IMR-90 (cell line): ENCODE measurements around the gene TRPM3. TPM values are rescaled to one million over a fixed set of nuclear protein-coding genes. Genes with fewer than 3 reads are reported as not detected.

ENCODE experiments used
- ATAC-seq: fragments of 200-7000 bp; cut with Tn5 transposase; 2 replicates; pipeline ENCODE4 v1.9.1; 2020; ENCODE audit warnings: low read depth, mild to moderate bottlenecking, moderate library complexity
- BruUV-seq: library from RNA; stranded (reverse); fragments of 400-500 nt; replicated peaks from 2 replicates; lab custom pipeline; 2021; lab: Mats Ljungman, UMichigan
- CTCF ChIA-PET: fragments of 300-600 bp; formaldehyde crosslinking; extraction: SDS; loops from one replicate; lab custom pipeline; 2021; ENCODE audit warnings: antibody characterized with exemption; lab: Yijun Ruan, JAX
- POLR2A ChIA-PET: fragments of 300-600 bp; sonication (Branson Sonifier 250); formaldehyde crosslinking; loops from one replicate; lab custom pipeline; 2022; ENCODE audit warnings: antibody characterized with exemption; ENCODE audit not compliant: unreplicated experiment; lab: Charles Lee
- DNase-seq: peaks from one replicate; pipeline ENCODE4 v3.0.0; 2013
- H2AFZ ChIP-seq: replicated peaks from 2 replicates; pipeline ENCODE3; 2013; ENCODE audit warnings: low read length, mild to moderate bottlenecking; ENCODE audit not compliant: poor library complexity
- H2AK5ac ChIP-seq: 2 replicates; pipeline ENCODE4 v1.6.1; 2013; ENCODE audit warnings: low read depth, low read length, inconsistent platforms
- H2AK9ac ChIP-seq: replicated peaks from 2 replicates; pipeline ENCODE3; 2013; ENCODE audit warnings: mild to moderate bottlenecking, low read depth, low read length, moderate library complexity; ENCODE audit not compliant: poor library complexity
- H2BK120ac ChIP-seq: 2 replicates; pipeline ENCODE4 v1.6.1; 2013; ENCODE audit warnings: low read depth, low read length, inconsistent platforms
- H2BK15ac ChIP-seq: 3 replicates; pipeline ENCODE4 v1.6.1; 2013; ENCODE audit warnings: low read depth, low read length, inconsistent platforms
- H2BK20ac ChIP-seq: 2 replicates; pipeline ENCODE4 v1.6.1; 2013; ENCODE audit warnings: low read depth, mild to moderate bottlenecking, inconsistent platforms, low read length, moderate library complexity
- H2BK5ac ChIP-seq: 2 replicates; pipeline ENCODE4 v1.6.1; 2013; ENCODE audit warnings: mild to moderate bottlenecking, low read depth, low read length, inconsistent platforms; ENCODE audit not compliant: poor library complexity, severe bottlenecking
- H3K14ac ChIP-seq: replicated peaks from 2 replicates; pipeline ENCODE4 v1.6.1; 2013; ENCODE audit warnings: low read depth, low read length, inconsistent platforms
- H3K18ac ChIP-seq: 2 replicates; pipeline ENCODE4 v1.6.1; 2013; ENCODE audit warnings: low read depth, low read length, control low read depth
- H3K23ac ChIP-seq: 2 replicates; pipeline ENCODE4 v1.6.1; 2013; ENCODE audit warnings: low read depth, low read length, inconsistent platforms
- H3K27ac ChIP-seq: 2 replicates; pipeline ENCODE4 v1.5.1; 2013; ENCODE audit warnings: mild to moderate bottlenecking, control low read depth, low read length; ENCODE audit not compliant: insufficient read depth
- H3K27me3 ChIP-seq: 2 replicates; pipeline ENCODE4 v1.6.1; 2013; ENCODE audit warnings: low read length; ENCODE audit not compliant: control insufficient read depth, insufficient read depth
- H3K36me3 ChIP-seq: 2 replicates; pipeline ENCODE4 v1.6.1; 2013; ENCODE audit warnings: low read length, mixed read lengths; ENCODE audit not compliant: control insufficient read depth, insufficient read depth
- H3K4ac ChIP-seq: 2 replicates; pipeline ENCODE4 v1.6.1; 2013; ENCODE audit warnings: low read depth, low read length, inconsistent platforms
- H3K4me1 ChIP-seq: 2 replicates; pipeline ENCODE4 v1.6.1; 2013; ENCODE audit warnings: low read length, mixed read lengths; ENCODE audit not compliant: control insufficient read depth, insufficient read depth
- H3K4me2 ChIP-seq: 2 replicates; pipeline ENCODE4 v1.6.1; 2013; ENCODE audit warnings: low read depth, mild to moderate bottlenecking, control low read depth, low read length, moderate library complexity
- H3K4me3 ChIP-seq: 2 replicates; pipeline ENCODE4 v1.5.1; 2013; ENCODE audit warnings: low read depth, mild to moderate bottlenecking, control low read depth, low read length, moderate library complexity; ENCODE audit not compliant: insufficient read depth
- H3K56ac ChIP-seq: 2 replicates; pipeline ENCODE4 v1.6.1; 2013; ENCODE audit warnings: low read length, inconsistent platforms; ENCODE audit not compliant: insufficient read depth; ENCODE audit errors: extremely low read depth
- H3K79me1 ChIP-seq, 2 experiments: 2 replicates each; pipeline ENCODE4 v1.6.1; 2013; ENCODE audit warnings: low read length in 2 of 2, inconsistent platforms in 1 of 2, low read depth in 1 of 2
- H3K9ac ChIP-seq: 2 replicates; pipeline ENCODE4 v1.6.1; 2013; ENCODE audit warnings: low read depth, low read length, control low read depth
- H3K9me1 ChIP-seq: 2 replicates; pipeline ENCODE4 v1.6.1; 2013; ENCODE audit warnings: low read length, inconsistent platforms; ENCODE audit not compliant: insufficient read depth
- H3K9me3 ChIP-seq: 2 replicates; pipeline ENCODE4 v1.6.1; 2013; ENCODE audit warnings: low read length; ENCODE audit not compliant: control insufficient read depth, insufficient read depth
- H4K20me1 ChIP-seq: 2 replicates; pipeline ENCODE4 v1.6.1; 2013; ENCODE audit warnings: low read length, inconsistent platforms; ENCODE audit not compliant: insufficient read depth
- H4K5ac ChIP-seq: 2 replicates; pipeline ENCODE4 v1.6.1; 2013; ENCODE audit warnings: mild to moderate bottlenecking, low read depth, low read length, control low read depth
- H4K8ac ChIP-seq, 2 experiments: 2 replicates each; pipeline ENCODE4 v1.6.1; 2013; ENCODE audit warnings: low read depth in 2 of 2, low read length in 2 of 2, control low read depth in 1 of 2, inconsistent platforms in 1 of 2
- H4K91ac ChIP-seq: 2 replicates; pipeline ENCODE4 v1.6.1; 2013; ENCODE audit warnings: low read depth, low read length, inconsistent platforms; ENCODE audit not compliant: insufficient read depth
- CHD1 ChIP-seq: IDR thresholded peaks from 2 replicates; pipeline ENCODE4 v1.6.1; 2012; ENCODE audit warnings: low read depth, low read length, improper control_type of control experiment
- MAFK ChIP-seq: IDR thresholded peaks from 2 replicates; pipeline ENCODE4 v1.6.1; 2012; ENCODE audit warnings: low read depth, low read length, improper control_type of control experiment
- MXI1 ChIP-seq: IDR thresholded peaks from 2 replicates; pipeline ENCODE4 v1.6.1; 2012; ENCODE audit warnings: low read depth, mild to moderate bottlenecking, low read length, moderate library complexity, borderline replicate concordance
- NFE2L2 ChIP-seq: fragments of 150-350 bp; IDR thresholded peaks from 2 replicates; pipeline ENCODE4 v1.6.1; 2016; ENCODE audit warnings: low read depth, mild to moderate bottlenecking, low read length
- SMC3 ChIP-seq: fragments of 150-350 bp; IDR thresholded peaks from 2 replicates; pipeline ENCODE4 v1.6.1; 2016; ENCODE audit warnings: low read depth, mild to moderate bottlenecking, antibody characterized with exemption, low read length, moderate library complexity
- dilution Hi-C: fragments of 300-500 bp; cut with HindIII; formaldehyde crosslinking; loops from one replicate; pipeline ENCODE4 v1.14.3; 2018; ENCODE audit warnings: low sequenced_read_pairs; ENCODE audit not compliant: unreplicated experiment
- in situ Hi-C: fragments of 300-500 bp; cut with MboI; formaldehyde crosslinking; loops from 3 replicates; pipeline ENCODE4 v1.14.3; 2019; ENCODE audit warnings: low sequenced_read_pairs, inconsistent platforms, mixed read lengths
- intact Hi-C: fragments of 100-400 bp; cut with micrococcal nuclease; formaldehyde crosslinking; loops from 2 replicates; pipeline ENCODE4 v1.10.0; 2022
- polyA plus RNA-seq, 3 experiments: library from polyadenylated mRNA; depleted of rRNA; stranded (reverse); fragments of >200 nt; gene quantifications; 2 replicates each; pipeline ENCODE4 v1.2.3, GENCODE V29; 2012; ENCODE audit warnings: low replicate concordance in 1 of 3
- total RNA-seq: library from RNA; depleted of rRNA; stranded (reverse); fragments of >200 nt; gene quantifications from 2 replicates; pipeline ENCODE4 v1.2.3, GENCODE V29; 2012
- TF ChIP-seq, protein P1 (sequence below): fragments of 150-350 bp; IDR thresholded peaks from 2 replicates; pipeline ENCODE4 v1.6.1; 2016; ENCODE audit warnings: low read depth, mild to moderate bottlenecking, low read length, moderate library complexity, borderline replicate concordance
- TF ChIP-seq, protein P2 (sequence below): fragments of 150-350 bp; IDR thresholded peaks from 2 replicates; pipeline ENCODE4 v1.6.1; 2017; ENCODE audit warnings: mild to moderate bottlenecking, antibody characterized with exemption, low read length, low read depth
- TF ChIP-seq, protein P3 (sequence below): conservative IDR thresholded peaks from 2 replicates; pipeline ENCODE4 v1.5.1; 2012; ENCODE audit warnings: mild to moderate bottlenecking, low read depth, low read length, improper control_type of control experiment

Gene TRPM3
- total and polyA plus RNA-seq, 2 of the 4 experiments (the other 2 are of a cell fraction): not detected

- ATAC-seq (no peak), DNase-seq (no peak)
- no peaks in the 10 kb centered on the region for H3K9me3 ChIP-seq
- no peak overlapping the region for H2BK120ac ChIP-seq
- dilution Hi-C loops (no loop called here), intact Hi-C loops (no loop called here), in situ Hi-C loops (no loop called here)
- no TSS peak for BruUV-seq
- H3K4ac ChIP-seq: no peak overlapping the region
- no peaks in the 10 kb centered on the region for H3K27me3 ChIP-seq
- no peak overlapping the region for H4K8ac ChIP-seq
- H3K56ac ChIP-seq: no peak overlapping the region
- no peak overlapping the region for H3K23ac ChIP-seq
- no peak overlapping the region for H3K4me2 ChIP-seq
- no peak overlapping the region for H2AK9ac ChIP-seq
- TF ChIP-seq NFE2L2 (no peak), MXI1 (no peak), MAFK (no peak), CHD1 (no peak), SMC3 (no peak)
- TF ChIP-seq, protein P1, sequence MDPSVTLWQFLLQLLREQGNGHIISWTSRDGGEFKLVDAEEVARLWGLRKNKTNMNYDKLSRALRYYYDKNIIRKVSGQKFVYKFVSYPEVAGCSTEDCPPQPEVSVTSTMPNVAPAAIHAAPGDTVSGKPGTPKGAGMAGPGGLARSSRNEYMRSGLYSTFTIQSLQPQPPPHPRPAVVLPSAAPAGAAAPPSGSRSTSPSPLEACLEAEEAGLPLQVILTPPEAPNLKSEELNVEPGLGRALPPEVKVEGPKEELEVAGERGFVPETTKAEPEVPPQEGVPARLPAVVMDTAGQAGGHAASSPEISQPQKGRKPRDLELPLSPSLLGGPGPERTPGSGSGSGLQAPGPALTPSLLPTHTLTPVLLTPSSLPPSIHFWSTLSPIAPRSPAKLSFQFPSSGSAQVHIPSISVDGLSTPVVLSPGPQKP: no peak
- TF ChIP-seq, protein P2, sequence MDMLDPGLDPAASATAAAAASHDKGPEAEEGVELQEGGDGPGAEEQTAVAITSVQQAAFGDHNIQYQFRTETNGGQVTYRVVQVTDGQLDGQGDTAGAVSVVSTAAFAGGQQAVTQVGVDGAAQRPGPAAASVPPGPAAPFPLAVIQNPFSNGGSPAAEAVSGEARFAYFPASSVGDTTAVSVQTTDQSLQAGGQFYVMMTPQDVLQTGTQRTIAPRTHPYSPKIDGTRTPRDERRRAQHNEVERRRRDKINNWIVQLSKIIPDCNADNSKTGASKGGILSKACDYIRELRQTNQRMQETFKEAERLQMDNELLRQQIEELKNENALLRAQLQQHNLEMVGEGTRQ: no peak
- TF ChIP-seq, protein P3, sequence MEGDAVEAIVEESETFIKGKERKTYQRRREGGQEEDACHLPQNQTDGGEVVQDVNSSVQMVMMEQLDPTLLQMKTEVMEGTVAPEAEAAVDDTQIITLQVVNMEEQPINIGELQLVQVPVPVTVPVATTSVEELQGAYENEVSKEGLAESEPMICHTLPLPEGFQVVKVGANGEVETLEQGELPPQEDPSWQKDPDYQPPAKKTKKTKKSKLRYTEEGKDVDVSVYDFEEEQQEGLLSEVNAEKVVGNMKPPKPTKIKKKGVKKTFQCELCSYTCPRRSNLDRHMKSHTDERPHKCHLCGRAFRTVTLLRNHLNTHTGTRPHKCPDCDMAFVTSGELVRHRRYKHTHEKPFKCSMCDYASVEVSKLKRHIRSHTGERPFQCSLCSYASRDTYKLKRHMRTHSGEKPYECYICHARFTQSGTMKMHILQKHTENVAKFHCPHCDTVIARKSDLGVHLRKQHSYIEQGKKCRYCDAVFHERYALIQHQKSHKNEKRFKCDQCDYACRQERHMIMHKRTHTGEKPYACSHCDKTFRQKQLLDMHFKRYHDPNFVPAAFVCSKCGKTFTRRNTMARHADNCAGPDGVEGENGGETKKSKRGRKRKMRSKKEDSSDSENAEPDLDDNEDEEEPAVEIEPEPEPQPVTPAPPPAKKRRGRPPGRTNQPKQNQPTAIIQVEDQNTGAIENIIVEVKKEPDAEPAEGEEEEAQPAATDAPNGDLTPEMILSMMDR: no peak
- no peak overlapping the region for H2AFZ ChIP-seq
- H3K36me3 ChIP-seq: no peaks in the 10 kb centered on the region
- H3K9ac ChIP-seq: no peak overlapping the region
- ChIA-PET POLR2A (no interaction called here), CTCF (no interaction called here)
- H2AK5ac ChIP-seq: no peak overlapping the region
- H3K14ac ChIP-seq: no peak overlapping the region
- no peak overlapping the region for H2BK5ac ChIP-seq
- H3K9me1 ChIP-seq: no peaks in the 10 kb centered on the region
- no peaks in the 10 kb centered on the region for H3K79me1 ChIP-seq
- H2BK20ac ChIP-seq: no peak overlapping the region
- H3K4me1 ChIP-seq: no peaks in the 10 kb centered on the region
- H3K18ac ChIP-seq: no peak overlapping the region
- no peak overlapping the region for H4K5ac ChIP-seq
- no peaks in the 10 kb centered on the region for H4K20me1 ChIP-seq
- no peak overlapping the region for H2BK15ac ChIP-seq
- H3K27ac ChIP-seq: no peak overlapping the region
- no peak overlapping the region for H4K91ac ChIP-seq
- no peak overlapping the region for H3K4me3 ChIP-seq
Observed at GRCh38 chr9:71090896-71091295, 30.5 kb downstream of the TRPM3 start.
